Measurements from ENCODE around the gene FUT8.
"Not testable (repeated sequence)": the region's sequence is repeated elsewhere in the genome, so short reads cannot be mapped to it uniquely, and the experiment has no call there.

FUT8 gene

GRCh38 chr14:65419593-65420252 lies 7.2 kb downstream of the FUT8 start:
- DNase-seq (ENCODE audit: low read depth in 2 of 2), result no peak

GRCh38 chr14:65421201-65421981 lies 8.9 kb downstream of the FUT8 start:
- DNase-seq (ENCODE audit: low read depth in 2 of 2), result no peak

GRCh38 chr14:65422088-65422834 lies 9.7 kb downstream of the FUT8 start:
- no peak for DNase-seq (ENCODE audit: low read depth in 2 of 2)

GRCh38 chr14:65423982-65424381 lies 11.5 kb downstream of the FUT8 start:
- DNase-seq (ENCODE audit: low read depth in 2 of 2), result no peak

GRCh38 chr14:65424531-65424930 lies 12.0 kb downstream of the FUT8 start:
- no peak for DNase-seq (ENCODE audit: low read depth in 2 of 2)

- DNase-seq (ENCODE audit: low read depth in 2 of 2), result no peak
Observed at GRCh38 chr14:65425885-65426284, 13.4 kb downstream of the FUT8 start.

GRCh38 chr14:65426902-65427301 lies 14.4 kb downstream of the FUT8 start:
- not testable (repeated sequence) for DNase-seq (ENCODE audit: low read depth in 2 of 2)

GRCh38 chr14:65428691-65429090 lies 16.2 kb downstream of the FUT8 start:
- no peak for DNase-seq (ENCODE audit: low read depth in 2 of 2)

- no peak for DNase-seq (ENCODE audit: low read depth in 2 of 2)
Observed at GRCh38 chr14:65429757-65430156, 17.2 kb downstream of the FUT8 start.

- no peak for DNase-seq (ENCODE audit: low read depth in 2 of 2)
Observed at GRCh38 chr14:65431245-65431644, 18.7 kb downstream of the FUT8 start.

- DNase-seq (ENCODE audit: low read depth in 2 of 2), result no peak
Observed at GRCh38 chr14:65431951-65432350, 19.4 kb downstream of the FUT8 start.

GRCh38 chr14:65432361-65432948 lies 19.9 kb downstream of the FUT8 start:
- DNase-seq (ENCODE audit: low read depth in 2 of 2), result no peak

GRCh38 chr14:65433157-65433556 lies 20.6 kb downstream of the FUT8 start:
- no peak for DNase-seq (ENCODE audit: low read depth in 2 of 2)

GRCh38 chr14:65433646-65434045 lies 21.1 kb downstream of the FUT8 start:
- DNase-seq (ENCODE audit: low read depth in 2 of 2), result no peak

- DNase-seq (ENCODE audit: low read depth in 2 of 2), result no peak
Observed at GRCh38 chr14:65434216-65434850, 21.8 kb downstream of the FUT8 start.

- DNase-seq (ENCODE audit: low read depth in 2 of 2), result no peak
Observed at GRCh38 chr14:65438266-65438933, 25.9 kb downstream of the FUT8 start.

- no peak for DNase-seq (ENCODE audit: low read depth in 2 of 2)
Observed at GRCh38 chr14:65439117-65439516, 26.6 kb downstream of the FUT8 start.

GRCh38 chr14:65440230-65440629 lies 27.7 kb downstream of the FUT8 start:
- no peak for DNase-seq (ENCODE audit: low read depth in 2 of 2)

- no peak for DNase-seq (ENCODE audit: low read depth in 2 of 2)
Observed at GRCh38 chr14:65444230-65444629, 31.7 kb downstream of the FUT8 start.

- DNase-seq (ENCODE audit: low read depth in 2 of 2), result no peak
Observed at GRCh38 chr14:65446159-65446558, 33.6 kb downstream of the FUT8 start.

GRCh38 chr14:65449647-65450046 lies 37.1 kb downstream of the FUT8 start:
- DNase-seq (ENCODE audit: low read depth in 2 of 2), result no peak
